Type B pancreatic cell (in vitro differentiated cells): Measurements from ENCODE around the gene ABCA9. TPM values are rescaled to one million over a fixed set of nuclear protein-coding genes. Genes with fewer than 3 reads are reported as not detected.
"Not testable (repeated sequence)": the region's sequence is repeated elsewhere in the genome, so short reads cannot be mapped to it uniquely, and the experiment has no call there.

Experiments used
- DNase-seq: peaks from one replicate; pipeline ENCODE4 v3.0.0; 2021; ENCODE audit warnings: mixed read lengths; ENCODE audit not compliant: unreplicated experiment; ENCODE audit errors: extremely low spot score
- H3K27ac Mint-ChIP-seq: 2 replicates; pipeline ENCODE4 v1.8.0; 2021; ENCODE audit warnings: mild to moderate bottlenecking, mixed read lengths
- H3K27me3 Mint-ChIP-seq: 2 replicates; pipeline ENCODE4 v1.8.0; 2021; ENCODE audit warnings: mixed read lengths
- H3K36me3 Mint-ChIP-seq: 2 replicates; pipeline ENCODE4 v1.8.0; 2021; ENCODE audit warnings: mixed read lengths
- H3K4me1 Mint-ChIP-seq: one replicate; pipeline ENCODE4 v1.8.0; 2021; ENCODE audit warnings: mixed read lengths; ENCODE audit not compliant: unreplicated experiment
- H3K4me3 Mint-ChIP-seq: 2 replicates; pipeline ENCODE4 v1.8.0; 2021; ENCODE audit warnings: mild to moderate bottlenecking, mixed read lengths
- H3K9me3 Mint-ChIP-seq: 2 replicates; pipeline ENCODE4 v1.8.0; 2021; ENCODE audit warnings: mixed read lengths
- CTCF ChIP-seq: fragments of 200-600 bp; sonication (generic); conservative IDR thresholded peaks from 2 replicates; pipeline ENCODE4 v1.5.0; 2021; ENCODE audit warnings: antibody characterized with exemption, mild to moderate bottlenecking
- total RNA-seq: library from RNA; stranded (reverse); gene quantifications from 2 replicates; pipeline ENCODE4 v1.2.1, GENCODE V29; 2021; ENCODE audit warnings: low replicate concordance

ABCA9 gene
- total RNA-seq, 1 donor from 2014 or later, result 5.0 TPM

- Mint-ChIP-seq H3K36me3 (no peaks in the 10 kb centered on the region), H3K27me3 (peaks cover 1% of the 10 kb centered on the region), H3K4me1 (no peaks in the 10 kb centered on the region), H3K27ac (no peak overlapping the region), H3K4me3 (no peak overlapping the region), H3K9me3 (no peaks in the 10 kb centered on the region)
- DNase-seq, result no peak
- TF ChIP-seq CTCF, result no peak
Observed at GRCh38 chr17:68961214-68961882, 99.4 kb downstream of the ABCA9 start.

GRCh38 chr17:68959117-68959516 is 101.6 kb downstream of the ABCA9 start:
- not testable (repeated sequence) for DNase-seq, H3K9me3 Mint-ChIP-seq, H3K4me1 Mint-ChIP-seq, H3K4me3 Mint-ChIP-seq, H3K27ac Mint-ChIP-seq, H3K36me3 Mint-ChIP-seq, H3K27me3 Mint-ChIP-seq

GRCh38 chr17:68957944-68958343 is 102.8 kb downstream of the ABCA9 start:
- Mint-ChIP-seq H3K4me3 (no peak overlapping the region), H3K4me1 (no peaks in the 10 kb centered on the region), H3K36me3 (no peaks in the 10 kb centered on the region), H3K27ac (no peak overlapping the region), H3K9me3 (no peaks in the 10 kb centered on the region), H3K27me3 (no peaks in the 10 kb centered on the region)
- no peak for DNase-seq
- TF ChIP-seq CTCF, result no peak

- H3K4me3 Mint-ChIP-seq, result no peak within 1 kb of the TSS
Observed at GRCh38 chr17:68955181-68955841, 105.4 kb downstream of the ABCA9 start, which contains the start of gene ABCA8. ABCA8 (minus strand) TSS chr17:68955392; CDS start chr17:68942034, 13,358 bp downstream.

GRCh38 chr17:68954146-68954896 is 106.4 kb downstream of the ABCA9 start:
- Mint-ChIP-seq H3K27ac (no peak overlapping the region), H3K9me3 (no peaks in the 10 kb centered on the region), H3K4me3 (no peak overlapping the region), H3K36me3 (no peaks in the 10 kb centered on the region), H3K4me1 (no peaks in the 10 kb centered on the region), H3K27me3 (no peaks in the 10 kb centered on the region)
- TF ChIP-seq CTCF, result no peak
- no peak for DNase-seq

More at GRCh38 chr17:68955181-68955841, 105.4 kb downstream of the ABCA9 start, which contains the start of gene ABCA8:
- no peaks in the 10 kb centered on the region for H3K9me3 Mint-ChIP-seq
- DNase-seq, result no peak
- H3K27me3 Mint-ChIP-seq, result no peaks in the 10 kb centered on the region
- H3K4me1 Mint-ChIP-seq, result no peaks in the 10 kb centered on the region
- TF ChIP-seq CTCF, result no peak
- H3K36me3 Mint-ChIP-seq, result no peaks in the 10 kb centered on the region
- no peak within 1 kb of the TSS for H3K27ac Mint-ChIP-seq
